OCI-LY1 (cell line): ENCODE results near the gene EFNA3.

Source experiments
- H2AFZ ChIP-seq: fragments of 200-600 bp; sonication (generic), shearing (Covaris generic); 2 replicates; pipeline ENCODE4 v1.6.0; 2014; ENCODE audit warnings: antibody characterized with exemption, mild to moderate bottlenecking, low read length
- H3F3A ChIP-seq: fragments of 200-600 bp; sonication (generic), shearing (Covaris generic); 2 replicates; pipeline ENCODE4 v1.6.0; 2014; ENCODE audit warnings: mild to moderate bottlenecking, antibody characterized with exemption, low read length, moderate library complexity; ENCODE audit not compliant: insufficient read depth
- H3K27ac ChIP-seq: fragments of 200-600 bp; sonication (generic); 2 replicates; pipeline ENCODE4 v1.5.1; 2014; ENCODE audit warnings: low read length, mixed run types, mild to moderate bottlenecking, low read depth; ENCODE audit not compliant: poor library complexity, severe bottlenecking
- H3K27me3 ChIP-seq: fragments of 200-600 bp; sonication (generic); 2 replicates; pipeline ENCODE4 v1.6.0; 2014; ENCODE audit warnings: antibody characterized with exemption, mild to moderate bottlenecking, low read length, moderate library complexity; ENCODE audit not compliant: insufficient read depth
- H3K36me3 ChIP-seq: fragments of 200-600 bp; sonication (generic); 2 replicates; pipeline ENCODE4 v1.6.1; 2014; ENCODE audit warnings: mild to moderate bottlenecking, antibody characterized with exemption, low read length, moderate library complexity, mixed read lengths; ENCODE audit not compliant: insufficient read depth
- H3K4me1 ChIP-seq: fragments of 200-600 bp; sonication (generic); 2 replicates; pipeline ENCODE4 v1.5.1; 2014; ENCODE audit warnings: mild to moderate bottlenecking, low read length, moderate library complexity; ENCODE audit not compliant: insufficient read depth, severe bottlenecking
- H3K4me2 ChIP-seq: fragments of 200-600 bp; sonication (generic), shearing (Covaris generic); 2 replicates; pipeline ENCODE4 v1.6.1; 2014; ENCODE audit warnings: low read length
- H3K4me3 ChIP-seq: fragments of 200-600 bp; sonication (generic); 2 replicates; pipeline ENCODE4 v1.5.1; 2014; ENCODE audit warnings: low read length, low read depth, mild to moderate bottlenecking, mixed read lengths; ENCODE audit not compliant: poor library complexity, severe bottlenecking
- H3K79me2 ChIP-seq: fragments of 200-600 bp; shearing (Covaris generic); 2 replicates; pipeline ENCODE4 v1.6.1; 2016; ENCODE audit warnings: mixed run types, low read length, mixed read lengths; ENCODE audit not compliant: insufficient read depth
- H3K9ac ChIP-seq: fragments of 200-600 bp; sonication (generic), shearing (Covaris generic); 2 replicates; pipeline ENCODE4 v1.6.1; 2014; ENCODE audit warnings: mild to moderate bottlenecking, low read length, mixed read lengths
- H3K9me2 ChIP-seq: fragments of 200-600 bp; sonication (generic), shearing (Covaris generic); 2 replicates; pipeline ENCODE4 v1.6.1; 2014; ENCODE audit warnings: low read depth, mild to moderate bottlenecking, low read length, mixed read lengths
- H3K9me3 ChIP-seq: fragments of 200-600 bp; shearing (Covaris generic); 2 replicates; pipeline ENCODE4 v1.6.1; 2014; ENCODE audit warnings: low read length, mixed read lengths
- H4K20me1 ChIP-seq: fragments of 200-600 bp; sonication (generic), shearing (Covaris generic); 2 replicates; pipeline ENCODE4 v1.6.0; 2016; ENCODE audit warnings: mild to moderate bottlenecking, low read length; ENCODE audit not compliant: insufficient read depth
- CTCF ChIP-seq: fragments of 200-600 bp; sonication (generic), shearing (Covaris generic); IDR thresholded peaks from 2 replicates; pipeline ENCODE4 v1.5.1; 2017; ENCODE audit warnings: mild to moderate bottlenecking, antibody characterized with exemption, low read length, moderate library complexity, mixed read lengths
- EZH2 ChIP-seq: fragments of 200-600 bp; sonication (generic), shearing (Covaris generic); IDR thresholded peaks from 2 replicates; pipeline ENCODE4 v1.8.0; 2017; ENCODE audit warnings: borderline replicate concordance, mixed run types, mild to moderate bottlenecking, antibody characterized with exemption, low read length, moderate library complexity, mixed read lengths

EFNA3 gene

GRCh38 chr1:155120253-155120652, 41.6 kb downstream of the EFNA3 start:
- no peak for TF ChIP-seq CTCF
- TF ChIP-seq EZH2, result no peak
- no peaks in the 10 kb centered on the region for H3K36me3 ChIP-seq
- no peaks in the 10 kb centered on the region for H3K79me2 ChIP-seq
- H3F3A ChIP-seq, result no peaks in the 10 kb centered on the region
- H3K9ac ChIP-seq, result no peak overlapping the region
- no peaks in the 10 kb centered on the region for H3K9me2 ChIP-seq
- H3K4me1 ChIP-seq, result no peaks in the 10 kb centered on the region
- no peak overlapping the region for H3K27ac ChIP-seq
- H2AFZ ChIP-seq, result no peak overlapping the region
- H4K20me1 ChIP-seq, result no peaks in the 10 kb centered on the region
- H3K9me3 ChIP-seq, result no peaks in the 10 kb centered on the region
- H3K27me3 ChIP-seq, result peaks cover 6% of the 10 kb centered on the region; the same call in 1 of the 2 replicates
- no peak overlapping the region for H3K4me2 ChIP-seq
- H3K4me3 ChIP-seq, result no peak overlapping the region

GRCh38 chr1:155121249-155121648, 42.6 kb downstream of the EFNA3 start:
- Histone ChIP-seq H3K4me2 (no peak overlapping the region), H3K79me2 (no peaks in the 10 kb centered on the region), H3F3A (no peaks in the 10 kb centered on the region), H3K9me3 (no peaks in the 10 kb centered on the region), H3K27me3 (peaks cover 13% of the 10 kb centered on the region; the same call in 1 of the 2 replicates), H3K27ac (no peak overlapping the region), H3K4me1 (no peaks in the 10 kb centered on the region), H3K4me3 (no peak overlapping the region), H2AFZ (no peak overlapping the region), H3K36me3 (no peaks in the 10 kb centered on the region), H4K20me1 (no peaks in the 10 kb centered on the region), H3K9me2 (no peaks in the 10 kb centered on the region), H3K9ac (no peak overlapping the region)
- TF ChIP-seq CTCF, result no peak
- TF ChIP-seq EZH2, result no peak

DNA sequence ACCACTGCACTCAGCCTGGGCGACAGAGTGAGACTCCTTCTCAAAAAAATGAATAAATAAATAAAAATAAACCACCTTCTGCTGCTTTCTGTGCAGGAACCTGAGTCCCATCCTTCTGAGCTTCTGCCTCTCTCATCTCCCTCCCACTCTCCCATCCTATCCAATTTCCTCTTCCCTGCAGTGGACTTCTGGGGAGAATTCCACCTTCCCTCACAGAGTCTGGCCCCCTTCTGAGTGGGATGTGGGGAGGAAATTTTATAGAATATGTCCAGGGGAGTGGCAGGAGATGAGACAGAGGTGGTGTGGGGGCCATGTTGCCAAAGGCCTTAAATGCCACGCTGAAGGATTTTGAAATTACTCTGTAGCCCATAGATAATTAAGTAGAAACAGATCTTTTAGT, 43.7 kb downstream of the EFNA3 start:
- Histone ChIP-seq H4K20me1 (no peaks in the 10 kb centered on the region), H3K9ac (no peak overlapping the region), H3K9me3 (no peaks in the 10 kb centered on the region), H3K79me2 (no peaks in the 10 kb centered on the region), H3K4me2 (no peak overlapping the region), H3K4me1 (peaks cover 8% of the 10 kb centered on the region), H3F3A (no peaks in the 10 kb centered on the region), H3K36me3 (no peaks in the 10 kb centered on the region), H3K27ac (no peak overlapping the region), H3K27me3 (peaks cover 13% of the 10 kb centered on the region; the same call in 1 of the 2 replicates), H2AFZ (no peak overlapping the region), H3K9me2 (no peaks in the 10 kb centered on the region), H3K4me3 (no peak overlapping the region)
- TF ChIP-seq CTCF, result no peak
- TF ChIP-seq EZH2, result no peak
